ENCODE results near the gene CMTR1.
"Not testable (repeated sequence)": the region's sequence is repeated elsewhere in the genome, so short reads cannot be mapped to it uniquely, and the experiment has no call there.

The CMTR1 gene

GRCh38 chr6:37491171-37491829 is 58.3 kb downstream of the CMTR1 start:
- DNase-seq (ENCODE audit: low read depth, low spot score) = no peak

- DNase-seq (ENCODE audit: low read depth, low spot score) = no peak
These were observed 58.8 kb downstream of the CMTR1 start for GRCh38 chr6:37491830-37492208.

DNA sequence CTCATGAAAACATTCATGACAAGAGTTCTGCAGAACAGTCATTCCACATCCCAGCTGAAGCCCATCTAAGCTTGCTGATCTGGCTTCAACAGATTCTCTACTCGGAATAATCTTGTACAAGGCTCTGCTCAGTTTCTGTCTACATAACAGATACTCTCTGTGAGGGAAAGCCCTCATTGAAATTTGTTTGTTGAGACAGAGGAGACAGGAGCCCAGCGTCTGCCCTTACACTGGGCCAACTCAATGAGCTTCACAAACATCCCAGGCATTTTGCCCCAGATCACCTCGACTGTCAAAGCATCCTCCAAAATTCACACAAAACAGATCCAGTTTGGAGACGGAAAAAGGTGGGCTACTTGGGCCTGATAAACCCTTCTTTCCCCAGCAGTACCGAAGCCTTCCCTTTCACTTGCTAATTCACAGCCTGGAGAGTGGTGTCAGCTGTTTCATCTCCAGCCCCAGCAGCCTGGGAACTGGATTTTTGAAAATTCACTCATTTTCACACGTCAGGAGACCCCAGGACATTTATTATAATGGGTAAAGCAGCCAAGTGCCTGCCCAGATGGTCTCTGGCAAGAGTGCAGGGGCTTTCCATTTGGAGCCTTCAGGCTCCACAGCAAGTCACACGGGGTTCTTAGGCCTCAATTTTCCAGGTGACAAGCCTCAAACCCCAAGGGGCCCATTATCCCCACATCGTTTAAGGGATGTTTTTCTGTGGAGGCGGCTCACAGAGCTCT is 59.4 kb downstream of the CMTR1 start:
- no peak for DNase-seq (ENCODE audit: low read depth, low spot score)

DNA sequence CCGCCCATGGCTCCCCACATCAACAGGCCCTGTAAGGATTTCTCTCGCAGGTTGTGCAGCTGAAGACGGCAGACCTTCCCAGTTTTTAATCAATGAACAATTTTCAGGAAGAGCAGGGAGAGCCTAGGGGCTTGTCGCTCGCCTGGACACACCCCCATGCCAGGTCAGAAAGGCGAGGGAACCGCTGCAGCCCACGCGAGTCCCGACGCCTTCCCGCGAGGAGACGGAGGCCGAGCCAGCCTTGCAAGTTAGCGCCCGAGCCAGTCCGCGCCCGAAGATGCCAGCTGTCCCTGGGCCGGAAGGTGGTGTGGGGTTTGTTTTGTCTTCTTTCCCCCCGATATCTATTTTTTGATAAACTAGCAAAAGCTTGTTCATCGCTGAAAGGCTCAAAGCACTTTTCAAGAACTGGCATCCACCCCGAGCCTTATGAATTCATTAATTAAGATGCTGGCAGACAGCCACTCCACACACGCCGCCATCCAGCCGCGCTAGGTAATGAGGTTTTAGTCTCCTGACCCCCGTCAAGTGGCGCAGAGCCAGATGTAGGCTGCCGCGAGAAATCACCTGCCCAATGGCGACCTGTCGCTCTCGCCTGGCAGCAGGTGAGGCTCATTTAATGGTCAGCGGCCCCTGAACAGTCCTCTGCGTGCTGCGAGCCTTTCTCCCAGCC is 60.1 kb downstream of the CMTR1 start:
- no peak for DNase-seq (ENCODE audit: low read depth, low spot score)

GRCh38 chr6:37493661-37493995 is 60.6 kb downstream of the CMTR1 start:
- DNase-seq (ENCODE audit: low read depth, low spot score) = no peak

- DNase-seq (ENCODE audit: low read depth, low spot score) = no peak
These were observed 62.4 kb downstream of the CMTR1 start for GRCh38 chr6:37495244-37495934.

DNA sequence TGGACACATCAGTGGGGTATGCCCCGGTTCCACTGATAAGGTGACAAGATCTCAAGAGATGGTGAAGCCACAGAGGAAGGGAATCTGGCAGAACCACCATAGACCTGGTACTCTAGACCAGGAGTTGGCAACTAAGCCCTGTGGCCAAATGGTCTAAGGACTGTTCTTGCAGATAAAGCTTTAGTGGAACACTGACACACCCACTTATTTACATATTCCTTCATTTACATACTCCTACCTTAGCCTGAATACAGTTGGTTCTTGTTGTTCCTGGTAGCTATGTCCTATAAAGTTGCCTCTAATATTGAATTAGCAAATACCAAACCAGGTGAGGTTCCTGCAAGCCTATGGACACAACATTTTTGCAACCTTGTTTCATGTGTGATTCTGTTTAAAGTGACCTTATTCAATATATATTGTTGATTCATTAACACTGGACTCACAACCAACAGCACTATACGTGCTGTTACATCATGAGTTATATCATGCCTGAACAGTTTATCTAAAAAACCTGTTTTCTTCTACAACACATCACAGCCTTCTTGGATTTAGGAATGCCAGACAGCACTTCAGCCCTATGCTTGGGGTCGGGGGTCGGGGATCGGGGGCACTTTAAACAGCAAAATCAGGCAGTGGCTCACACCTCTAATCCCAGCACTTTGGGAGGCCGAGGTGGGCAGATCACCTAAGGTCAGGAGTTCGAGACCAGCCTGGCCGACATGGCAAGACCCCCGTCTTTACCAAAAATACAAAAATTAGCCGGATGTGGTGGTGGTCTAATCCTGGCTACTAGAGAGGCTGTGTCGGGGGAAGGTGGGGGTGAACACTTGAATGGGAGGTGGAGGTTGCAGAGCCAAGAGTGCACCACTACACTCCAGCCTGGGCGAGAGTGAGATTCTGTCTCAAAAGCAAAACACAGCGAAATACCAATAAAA is 64.2 kb downstream of the CMTR1 start:
- DNase-seq (ENCODE audit: low read depth, low spot score) = no peak

GRCh38 chr6:37499433-37500293 is 66.6 kb downstream of the CMTR1 start, which contains the start of gene CCDC167:
TSS of gene CCDC167 (minus strand) at chr6:37499893. CDS start at chr6:37499863, 30 bp downstream.
- peak; percentile 94 for DNase-seq (ENCODE audit: low read depth, low spot score)

DNA sequence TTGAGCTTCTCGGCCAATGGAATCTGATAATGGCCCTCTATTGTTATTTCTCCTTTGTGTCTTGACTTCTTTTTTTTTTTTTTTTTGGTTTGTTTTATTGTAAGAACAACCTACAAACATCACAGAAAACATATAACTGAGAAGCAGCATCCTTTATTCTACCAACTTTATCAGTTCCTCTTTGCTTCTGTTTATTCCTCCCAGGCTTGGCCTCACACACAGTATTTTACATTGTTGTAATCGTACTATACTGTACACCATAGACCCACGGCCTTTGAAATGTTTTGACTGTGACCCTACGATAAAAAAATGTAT is 67.2 kb downstream of the CMTR1 start:
- no peak for DNase-seq (ENCODE audit: low read depth, low spot score)

GRCh38 chr6:37500904-37501303 is 67.9 kb downstream of the CMTR1 start:
- not testable (repeated sequence) for DNase-seq (ENCODE audit: low read depth, low spot score)

- DNase-seq (ENCODE audit: low read depth, low spot score) = no peak
These were observed 68.8 kb downstream of the CMTR1 start for GRCh38 chr6:37501632-37502491.

DNA sequence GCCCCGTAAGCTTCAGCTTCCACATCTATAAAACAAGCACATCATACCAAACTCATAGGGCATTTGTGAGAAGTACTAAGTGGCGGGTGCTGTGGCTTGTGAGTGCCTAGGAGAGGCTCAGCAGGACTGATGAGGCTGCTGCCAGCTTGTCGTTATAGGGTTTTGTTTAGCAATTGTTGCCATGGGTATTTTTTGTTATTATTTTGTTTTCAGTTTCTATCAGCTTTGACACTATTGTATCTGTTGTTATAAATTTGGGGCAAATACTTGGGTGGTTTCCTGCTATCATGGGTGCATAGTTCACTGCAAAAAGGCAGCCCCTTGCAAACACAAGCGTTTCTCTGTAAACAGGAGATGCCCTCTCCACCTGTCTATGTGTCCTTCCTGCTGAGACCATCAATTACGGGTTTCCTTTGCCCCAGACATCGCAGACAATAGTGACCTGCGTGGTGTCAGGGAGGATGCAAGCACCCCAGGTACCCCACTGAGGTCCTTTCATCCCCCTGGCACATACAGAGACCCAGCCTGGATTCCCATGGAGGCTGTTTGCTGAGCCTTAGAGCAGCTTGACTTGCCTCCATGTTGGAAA is 69.8 kb downstream of the CMTR1 start:
- no peak for DNase-seq (ENCODE audit: low read depth, low spot score)

DNA sequence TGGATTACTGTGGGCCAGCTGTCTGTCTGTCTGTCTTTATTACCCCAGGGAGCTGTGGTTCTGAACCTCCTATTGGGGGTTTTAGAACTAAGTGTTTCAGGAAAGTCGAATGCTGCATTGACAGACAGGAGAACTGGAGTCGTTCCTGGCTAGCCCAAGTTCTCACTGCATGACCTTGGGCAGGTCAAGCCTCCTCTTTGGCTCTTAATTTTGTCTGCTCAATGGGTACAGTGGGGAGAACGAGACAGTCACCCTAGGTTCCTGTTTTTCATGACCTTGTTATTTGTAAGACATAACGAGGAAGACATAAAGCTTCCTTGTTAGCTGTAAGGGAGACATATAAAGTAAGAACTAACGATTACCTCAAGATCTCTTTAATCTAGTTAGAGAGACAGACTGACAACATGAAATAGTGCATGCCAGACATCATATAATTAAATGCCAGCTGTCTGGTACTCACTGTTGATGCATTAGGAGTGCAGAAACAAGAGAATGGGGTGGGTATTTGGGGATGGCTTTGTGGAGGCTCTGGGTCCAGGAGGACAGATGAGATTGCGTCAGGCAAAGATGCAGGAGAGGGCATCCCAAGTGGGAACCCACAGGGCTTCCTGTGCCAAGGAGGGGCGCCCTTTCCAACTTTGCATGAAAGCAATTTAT is 70.4 kb downstream of the CMTR1 start:
- DNase-seq (ENCODE audit: low read depth, low spot score) = no peak

GRCh38 chr6:37504024-37504423 is 71.0 kb downstream of the CMTR1 start:
- DNase-seq (ENCODE audit: low read depth, low spot score) = no peak

DNA sequence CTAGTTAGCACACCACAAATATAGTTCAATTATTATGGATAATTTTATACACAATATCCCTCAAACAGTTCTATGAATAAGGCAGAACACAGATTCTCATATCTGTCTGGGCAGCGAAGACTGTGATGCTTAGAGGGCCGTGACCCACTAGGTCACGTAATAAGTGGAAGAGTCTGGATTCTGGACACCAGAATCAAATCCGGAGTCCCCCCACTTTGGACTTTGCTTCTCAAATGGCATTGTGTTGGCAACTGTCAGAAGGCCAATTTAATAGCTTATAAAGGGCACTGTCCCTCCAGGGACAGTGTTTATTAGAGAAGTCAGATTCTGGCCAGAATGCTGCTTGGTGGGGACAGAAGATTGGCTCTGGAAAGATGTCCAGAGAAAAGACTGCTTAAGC is 73.5 kb downstream of the CMTR1 start:
- DNase-seq (ENCODE audit: low read depth, low spot score) = no peak

DNA sequence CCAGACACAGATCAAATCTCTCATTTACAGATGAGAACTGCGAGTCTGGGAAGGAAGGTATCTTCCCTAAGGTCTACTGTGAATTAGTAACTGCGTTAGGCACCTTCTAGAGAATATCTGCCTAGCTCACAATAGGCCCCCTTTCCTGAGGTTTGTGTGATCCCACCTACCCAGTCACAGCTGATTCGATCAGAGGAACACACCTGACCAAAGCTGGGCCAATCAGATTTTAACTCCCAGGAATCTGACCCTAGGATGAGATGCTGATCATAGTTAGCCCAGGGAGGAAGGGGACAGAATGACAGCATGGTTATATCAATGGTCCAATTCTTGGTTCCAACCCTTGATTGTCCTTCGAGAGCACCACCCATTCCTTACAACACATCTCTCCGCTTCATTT is 74.1 kb downstream of the CMTR1 start:
- DNase-seq (ENCODE audit: low read depth, low spot score) = no peak

DNA sequence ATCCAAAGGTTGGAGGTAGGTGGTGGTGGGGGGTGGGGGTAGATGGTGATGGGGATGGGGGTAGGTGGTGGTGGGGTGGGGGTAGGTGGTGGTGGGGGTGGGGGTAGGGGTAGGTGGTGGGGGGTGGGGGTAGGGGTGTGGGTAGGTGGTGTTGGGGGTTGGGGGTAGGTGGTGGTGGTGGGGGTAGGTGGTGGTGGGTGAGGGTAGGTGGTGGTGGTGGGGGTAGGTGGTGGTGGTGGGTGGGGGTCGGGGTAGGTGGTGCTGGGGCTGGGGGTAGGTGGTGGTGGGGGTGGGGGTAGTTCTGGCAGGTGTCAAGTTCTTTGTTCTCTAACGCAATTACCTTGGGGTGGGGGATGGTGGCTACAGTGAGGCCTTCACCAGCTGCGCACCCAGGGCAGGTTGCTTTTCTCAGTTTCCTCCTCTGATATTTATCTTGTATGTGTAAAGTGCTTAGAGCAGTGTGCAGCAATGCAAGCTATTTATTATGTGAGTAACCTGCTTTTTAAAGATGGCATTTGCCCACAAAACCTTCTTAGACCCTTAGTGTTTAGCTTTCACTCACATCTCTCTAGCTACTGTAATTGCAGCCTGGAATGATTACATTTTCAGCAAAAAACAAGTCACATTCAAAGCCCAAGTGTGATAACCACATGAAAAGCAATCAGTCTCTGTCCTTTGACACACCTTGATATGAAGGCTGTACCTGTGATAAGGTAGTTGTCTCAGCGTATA is 74.8 kb downstream of the CMTR1 start:
- DNase-seq (ENCODE audit: low read depth, low spot score) = no peak

DNA sequence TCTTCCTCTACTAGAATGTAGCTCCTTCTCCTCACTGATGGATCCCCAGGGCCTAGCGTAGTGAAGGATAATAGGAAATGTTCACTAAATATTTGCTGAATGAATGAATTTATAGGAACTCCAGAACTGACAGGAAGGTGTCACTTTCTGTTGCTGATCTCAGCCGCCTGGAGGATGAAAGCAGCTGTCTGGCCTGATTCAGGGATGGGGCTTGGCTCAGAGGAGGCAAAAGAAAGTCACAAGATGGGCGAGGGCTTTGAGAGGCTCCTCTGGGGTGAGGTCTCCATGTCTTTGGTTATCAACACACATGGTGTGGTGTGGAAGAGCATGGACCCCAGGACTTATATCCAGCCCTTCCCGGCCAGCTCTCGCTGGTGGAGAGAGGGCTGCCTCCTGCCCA is 78.2 kb downstream of the CMTR1 start:
- DNase-seq (ENCODE audit: low read depth, low spot score) = no peak

Data from smooth muscle cell of the brain vasculature (primary cell).